GM19324 (cell line): ENCODE data around the gene NAA25.
"Not testable (repeated sequence)": the region's sequence is repeated elsewhere in the genome, so short reads cannot be mapped to it uniquely, and the experiment has no call there.

Source experiments
- ATAC-seq: cut with Tn5 transposase; IDR thresholded peaks from one replicate; pipeline ENCODE4 v1.9.1; 2021; ENCODE audit warnings: mild to moderate bottlenecking, moderate library complexity; ENCODE audit not compliant: unreplicated experiment, low FRiP score

Gene NAA25

DNA sequence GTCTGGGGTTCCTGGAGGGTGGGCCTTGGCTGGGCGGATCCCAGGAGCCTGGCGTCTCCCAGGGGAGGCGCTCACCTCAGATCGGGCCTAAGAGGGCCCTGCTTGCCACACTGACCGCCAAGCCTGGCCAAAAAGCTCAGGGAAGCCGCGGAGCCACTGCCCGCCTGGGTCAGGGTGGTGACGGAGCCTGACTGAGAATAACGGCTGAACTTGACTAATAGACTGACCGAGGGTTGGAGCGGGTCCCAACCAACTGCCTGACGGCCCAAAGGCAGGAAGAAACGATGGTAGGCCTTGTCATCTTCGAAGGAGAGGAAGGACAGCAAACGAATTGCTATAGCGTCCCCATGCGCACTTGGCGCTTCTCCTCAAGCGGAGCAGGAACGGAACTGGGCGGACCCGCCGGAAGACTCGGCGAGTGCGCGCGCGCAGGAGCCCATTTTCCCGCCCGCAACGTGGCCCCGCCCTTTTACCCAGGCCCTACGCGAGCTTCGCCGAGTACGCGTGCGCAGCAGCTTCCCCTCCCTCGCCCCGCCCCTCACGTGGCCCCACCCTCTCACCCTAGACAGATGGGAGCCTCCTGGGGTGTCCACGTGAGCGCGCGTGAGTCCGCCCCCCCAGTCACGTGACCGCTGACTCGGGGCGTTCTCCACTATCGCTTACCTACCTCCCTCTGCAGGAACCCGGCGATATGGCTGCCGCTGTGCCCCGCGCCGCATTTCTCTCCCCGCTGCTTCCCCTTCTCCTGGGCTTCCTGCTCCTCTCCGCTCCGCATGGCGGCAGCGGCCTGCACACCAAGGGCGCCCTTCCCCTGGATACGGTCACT, 95.6 kb downstream of the NAA25 start, which contains the start of the genes ERP29 and TMEM116:
ERP29 (plus strand) TSS at position 652 of the 826 bp plus-strand sequence; CDS start at position 692, 40 bp downstream.
TMEM116 (minus strand) TSS at position 391 of the 826 bp plus-strand sequence. CDS start 7,895 bp downstream, outside the sequence.
- ATAC-seq = peak; percentile 83

DNA sequence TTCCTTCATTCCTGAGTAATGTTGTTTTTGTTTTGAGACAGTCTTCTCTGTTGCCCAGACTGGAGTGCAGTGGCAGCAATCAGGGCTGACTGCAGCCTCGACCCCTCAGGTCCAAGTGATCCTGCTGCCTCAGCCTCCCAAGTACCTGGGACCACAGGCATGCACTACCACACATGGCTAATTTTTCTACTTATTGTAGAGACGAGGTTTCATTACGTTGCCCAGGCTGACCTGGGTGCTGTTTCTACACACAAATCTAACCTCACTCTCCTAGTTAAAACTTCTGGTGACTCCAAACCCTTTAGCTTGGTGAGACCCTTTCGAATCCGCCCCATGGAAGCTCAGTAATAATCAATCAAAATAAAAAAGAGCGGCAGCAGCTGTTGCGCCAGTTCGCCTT, 96.9 kb downstream of the NAA25 start:
- ATAC-seq = no peak

DNA sequence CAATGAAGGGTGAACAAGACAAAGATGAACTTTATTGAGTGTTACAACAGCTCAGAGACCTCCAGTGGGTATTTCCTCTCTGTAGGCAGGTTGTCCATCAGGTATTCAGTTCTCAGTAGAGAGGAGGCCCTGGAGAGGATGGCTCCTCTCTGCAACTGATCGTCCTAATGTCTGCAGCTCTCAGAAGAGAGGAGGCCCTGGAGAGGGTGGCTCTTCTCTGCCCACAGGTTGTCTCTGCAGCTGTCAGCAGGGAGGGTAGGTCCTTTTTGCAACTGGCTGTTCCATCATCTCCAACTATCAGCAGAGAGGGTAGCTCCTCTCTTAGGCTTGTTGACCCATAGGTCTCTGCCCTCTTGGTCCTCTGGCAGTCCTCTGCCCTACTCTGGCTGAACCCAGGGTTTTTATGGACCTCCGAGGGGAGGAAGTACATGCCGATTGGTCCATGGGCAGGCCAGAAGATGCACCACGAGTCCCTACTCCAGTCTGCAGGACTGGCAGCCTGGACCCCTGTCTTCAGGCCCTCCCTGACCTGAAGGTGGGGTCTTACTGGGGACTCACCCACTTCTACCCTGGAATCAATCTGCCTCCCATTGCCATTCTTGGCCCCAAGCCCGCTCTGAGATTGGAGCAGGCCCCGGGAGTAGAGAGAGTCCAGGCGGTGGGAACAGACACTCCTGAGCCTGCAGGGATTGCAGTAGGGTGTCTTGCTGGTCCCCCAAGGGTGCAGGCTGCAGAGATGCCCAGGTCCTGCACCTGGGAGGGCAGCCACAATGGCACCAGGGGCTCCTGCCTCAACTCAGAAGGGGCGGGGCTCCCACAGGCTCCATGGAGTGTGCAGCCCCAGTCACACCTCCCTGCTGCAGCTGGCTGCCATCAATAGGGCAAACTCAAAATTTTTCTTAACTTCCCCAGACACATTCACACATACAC, 97.9 kb downstream of the NAA25 start:
- no peak for ATAC-seq

DNA sequence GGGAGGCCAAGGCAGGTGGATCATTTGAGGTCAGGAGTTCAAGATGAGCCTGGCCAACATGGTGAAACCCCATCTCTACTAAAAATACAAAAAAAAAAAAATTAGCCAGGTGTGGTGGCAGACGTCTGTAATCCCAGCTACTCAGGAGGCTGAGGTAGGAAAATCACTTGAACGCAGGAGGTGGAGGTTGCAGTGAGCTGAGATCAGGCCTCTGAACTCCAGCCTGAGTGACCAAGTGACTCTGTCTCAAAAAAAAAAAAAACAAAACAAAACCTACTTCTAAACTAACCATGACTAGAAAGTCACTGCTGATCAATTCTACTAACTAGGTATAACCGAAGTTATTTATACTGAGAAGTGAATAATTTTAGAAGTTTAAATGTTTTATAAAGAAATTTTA, 99.0 kb downstream of the NAA25 start:
- not testable (repeated sequence) for ATAC-seq

DNA sequence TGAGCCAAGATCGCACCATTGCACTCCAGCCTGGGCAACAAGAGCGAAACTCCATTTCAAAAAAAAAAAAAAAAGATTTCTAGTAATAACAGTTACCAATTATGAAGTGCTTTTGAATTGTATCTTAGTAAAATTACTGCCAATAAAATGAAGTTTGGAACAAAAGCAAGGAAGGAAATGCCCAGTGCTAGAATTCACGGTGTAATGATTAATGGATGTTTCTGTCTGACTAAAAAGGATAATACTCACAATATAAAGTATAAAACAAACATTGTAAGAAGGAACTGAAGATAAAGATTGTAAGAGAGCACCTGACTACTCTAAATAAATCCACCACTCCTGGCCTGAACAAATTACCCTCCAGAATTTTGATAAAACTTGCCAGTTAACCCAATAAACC, 99.7 kb downstream of the NAA25 start:
- no peak for ATAC-seq

DNA sequence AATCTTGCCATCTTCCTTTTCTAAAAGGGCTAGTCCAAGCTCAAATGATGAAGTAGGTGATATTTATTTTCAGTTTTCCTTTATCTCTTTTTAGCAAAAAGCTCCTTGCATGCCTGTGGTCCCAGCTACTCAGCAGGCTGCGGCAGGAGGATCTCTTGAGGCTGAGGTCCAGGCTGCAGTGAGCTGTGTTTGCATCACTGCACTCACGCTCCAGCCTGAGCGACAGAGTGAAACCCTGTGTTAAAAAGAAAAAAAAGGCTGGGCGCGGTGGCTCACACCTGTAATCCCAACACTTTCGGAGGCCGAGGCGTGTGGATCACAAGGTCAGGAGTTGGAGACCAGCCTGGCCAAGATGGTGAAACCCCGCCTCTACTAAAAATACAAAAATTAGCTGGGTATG, 100.6 kb downstream of the NAA25 start:
- no peak for ATAC-seq

DNA sequence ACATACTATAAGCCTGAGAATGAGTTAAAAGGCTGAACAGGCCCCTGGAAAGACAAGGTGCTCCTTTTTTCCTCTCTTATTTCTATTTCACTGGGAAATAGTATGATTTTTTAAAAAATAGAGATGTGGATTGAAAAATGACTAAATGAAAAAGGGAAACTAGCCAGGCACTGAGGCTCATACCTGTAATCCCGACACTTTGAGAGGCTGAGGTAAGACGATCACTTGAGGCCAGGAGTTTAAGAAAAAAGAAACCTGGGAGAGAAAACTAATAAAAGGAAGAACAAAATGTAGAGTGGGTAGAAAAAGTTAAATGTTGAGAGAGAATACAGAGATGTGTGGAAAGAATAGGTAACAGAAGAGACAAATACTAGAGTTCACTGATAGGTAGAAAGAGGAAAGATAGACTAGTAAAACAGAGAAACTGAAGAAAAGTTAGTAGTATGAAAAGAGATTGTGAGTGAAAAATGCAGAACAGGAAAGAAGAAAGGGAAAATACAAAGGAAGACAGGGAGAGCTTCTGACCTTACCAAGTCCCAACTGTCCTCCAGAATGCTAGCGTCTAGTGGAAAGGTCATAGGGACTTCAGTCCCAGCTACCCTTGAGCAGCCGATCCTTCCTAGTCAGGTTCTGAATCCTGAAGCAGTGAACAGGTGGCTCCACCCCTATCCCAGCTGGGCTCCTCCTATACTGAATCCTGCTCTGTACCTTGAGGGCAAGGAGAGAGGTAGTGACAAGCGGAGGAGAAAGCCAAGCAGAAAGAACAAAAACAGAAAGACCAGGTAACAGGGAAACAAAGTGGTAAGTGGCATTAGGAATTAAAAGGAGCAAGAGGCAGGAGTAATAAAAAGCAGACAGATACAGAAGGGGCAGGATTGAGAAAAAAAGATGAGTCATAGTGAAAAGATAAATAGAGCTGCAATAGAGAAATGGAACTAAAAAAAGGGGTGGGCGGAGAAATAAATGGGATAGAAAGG, 102.9 kb downstream of the NAA25 start:
- no peak for ATAC-seq

DNA sequence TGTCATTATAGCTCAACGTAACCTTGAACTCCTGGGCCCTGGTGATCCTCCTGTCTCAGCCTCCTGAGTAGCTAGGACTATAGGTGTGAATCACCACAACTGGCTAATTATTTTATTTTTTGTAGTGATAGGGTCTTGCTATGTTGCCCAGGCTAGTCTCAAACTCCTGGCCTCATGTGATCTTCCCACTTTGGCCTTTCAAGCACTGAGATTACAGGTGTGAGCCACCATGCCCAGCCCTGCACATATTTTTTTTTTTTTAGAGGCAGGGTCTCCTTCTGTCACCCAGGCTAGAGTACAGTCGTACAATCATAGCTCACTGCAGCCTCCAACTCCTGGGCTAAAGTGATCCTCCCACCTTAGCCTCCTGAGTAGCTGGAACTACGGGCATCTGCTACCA, 104.5 kb downstream of the NAA25 start:
- no peak for ATAC-seq

DNA sequence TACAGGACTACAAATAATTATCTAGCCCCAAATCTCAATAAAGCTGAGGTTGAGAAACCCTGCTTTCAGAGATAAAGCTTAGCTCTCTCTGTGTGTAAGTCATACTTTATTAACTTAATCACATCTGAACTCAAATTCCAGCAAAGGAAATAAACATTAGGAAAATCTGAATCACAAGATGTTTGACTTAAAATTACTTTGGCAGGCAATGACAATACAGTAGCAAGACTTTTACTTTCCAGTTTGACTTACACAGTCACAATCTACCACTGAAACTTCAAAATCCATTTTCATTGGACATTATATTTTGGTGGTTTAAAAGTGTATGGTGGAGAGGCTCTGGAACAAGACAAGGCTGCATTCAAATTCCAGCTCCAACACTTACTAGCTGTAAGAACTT, 107.0 kb downstream of the NAA25 start:
- no peak for ATAC-seq

DNA sequence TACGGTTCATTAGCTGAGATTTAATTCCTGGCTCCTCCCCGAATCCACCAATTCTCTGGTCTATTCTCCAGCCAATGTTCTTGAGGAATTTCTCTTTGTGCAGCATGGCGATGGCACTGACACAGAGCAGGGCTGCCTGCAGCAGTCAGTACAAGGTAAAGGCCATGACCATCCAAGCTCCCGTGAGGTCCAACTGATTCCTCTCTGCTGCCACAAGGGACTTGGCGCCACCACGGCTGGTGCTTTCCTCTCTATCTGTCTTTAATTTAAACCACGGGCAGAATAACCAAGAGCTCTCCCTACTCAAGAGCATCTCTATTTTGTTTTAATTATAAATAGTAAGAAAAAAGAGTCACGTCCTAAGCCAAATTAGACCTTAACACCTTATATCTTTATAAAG, 107.8 kb downstream of the NAA25 start:
- no peak for ATAC-seq

DNA sequence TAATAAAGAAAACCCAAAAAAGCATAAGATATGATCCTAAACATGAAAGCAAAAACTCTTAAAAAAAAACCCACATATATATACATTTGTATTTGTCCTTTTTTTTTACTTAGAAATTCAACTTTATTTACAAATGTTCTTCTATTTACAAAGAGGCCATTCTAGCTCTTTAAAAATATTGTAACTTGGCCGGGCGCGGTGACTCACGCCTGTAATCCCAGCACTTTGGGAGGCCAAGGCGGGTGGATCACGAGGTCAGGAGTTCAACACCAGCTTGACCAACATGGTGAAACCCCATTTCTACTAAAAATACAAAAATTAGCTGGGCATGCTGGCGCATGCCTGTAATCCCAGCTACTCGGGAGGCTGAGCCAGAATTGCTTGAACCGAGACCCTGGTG, 109.5 kb downstream of the NAA25 start:
- not testable (repeated sequence) for ATAC-seq

DNA sequence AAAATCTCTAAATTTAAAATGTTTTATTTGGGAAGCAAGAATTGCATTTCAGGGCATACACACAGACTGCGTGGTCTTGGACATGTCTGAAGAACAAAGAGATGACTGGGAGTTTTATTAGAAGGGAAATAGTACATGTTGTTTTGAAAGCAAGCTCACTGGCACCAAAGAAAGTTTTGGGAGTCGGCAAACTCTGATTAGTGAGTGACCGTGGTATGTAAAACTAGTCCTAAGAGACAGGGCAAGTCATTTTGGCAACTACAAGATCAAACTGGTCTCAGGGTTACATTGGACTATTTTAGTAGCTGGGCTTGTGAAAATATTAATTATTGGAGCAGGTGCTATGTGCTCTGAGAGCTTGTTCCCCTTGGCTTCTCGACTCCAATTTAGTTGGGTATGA, 110.6 kb downstream of the NAA25 start:
- no peak for ATAC-seq

DNA sequence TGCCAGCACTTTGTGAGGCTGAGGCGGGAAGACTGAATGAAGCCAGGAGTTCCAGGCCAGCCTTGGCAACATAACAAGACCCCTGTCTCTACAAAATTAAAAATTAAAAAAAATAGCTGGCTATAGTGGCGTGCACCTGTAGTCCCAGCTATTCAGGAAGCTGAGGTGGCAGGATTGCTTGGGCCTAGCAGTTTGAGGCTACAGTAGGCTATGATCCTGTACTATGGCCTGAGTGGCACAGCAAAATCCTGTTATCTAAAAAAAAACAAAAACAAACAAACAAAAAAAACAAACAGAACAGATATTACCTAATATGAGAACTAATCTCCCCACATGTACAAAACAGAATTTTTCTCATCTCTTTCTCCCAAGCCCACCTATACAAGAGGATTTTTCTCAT, 111.3 kb downstream of the NAA25 start:
- no peak for ATAC-seq

DNA sequence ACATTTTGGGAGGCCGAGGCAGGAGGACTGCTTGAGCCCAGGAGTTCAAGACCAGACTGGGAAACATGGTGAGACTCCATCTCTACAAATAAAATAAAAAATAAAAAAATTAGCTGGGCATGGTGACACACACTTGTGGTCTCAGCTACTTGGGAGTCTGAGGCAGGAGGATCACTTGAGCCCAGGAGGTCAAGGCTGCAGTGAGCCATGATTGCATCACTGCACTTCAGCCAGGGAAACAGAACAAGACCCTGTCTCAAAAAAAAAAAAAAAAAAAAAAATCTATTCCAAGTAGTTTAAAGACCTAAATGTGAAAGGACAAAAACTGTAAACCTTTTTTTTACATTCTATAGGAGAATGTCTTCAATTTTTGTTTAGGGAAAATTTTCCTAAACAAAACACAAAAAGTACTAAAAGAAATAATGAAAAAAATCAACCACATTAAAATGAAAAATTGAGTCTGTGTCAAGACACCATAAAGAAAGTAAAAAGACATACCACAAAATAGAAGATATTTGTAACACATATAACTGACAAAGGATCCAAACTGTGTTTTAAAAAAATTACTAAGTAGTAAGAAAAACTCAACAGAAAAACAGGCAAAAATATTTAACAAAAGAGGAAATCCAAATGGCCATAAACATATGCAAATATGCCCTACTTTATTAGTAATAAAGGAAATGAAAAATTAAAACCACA, 112.7 kb downstream of the NAA25 start:
- ATAC-seq = no peak

DNA sequence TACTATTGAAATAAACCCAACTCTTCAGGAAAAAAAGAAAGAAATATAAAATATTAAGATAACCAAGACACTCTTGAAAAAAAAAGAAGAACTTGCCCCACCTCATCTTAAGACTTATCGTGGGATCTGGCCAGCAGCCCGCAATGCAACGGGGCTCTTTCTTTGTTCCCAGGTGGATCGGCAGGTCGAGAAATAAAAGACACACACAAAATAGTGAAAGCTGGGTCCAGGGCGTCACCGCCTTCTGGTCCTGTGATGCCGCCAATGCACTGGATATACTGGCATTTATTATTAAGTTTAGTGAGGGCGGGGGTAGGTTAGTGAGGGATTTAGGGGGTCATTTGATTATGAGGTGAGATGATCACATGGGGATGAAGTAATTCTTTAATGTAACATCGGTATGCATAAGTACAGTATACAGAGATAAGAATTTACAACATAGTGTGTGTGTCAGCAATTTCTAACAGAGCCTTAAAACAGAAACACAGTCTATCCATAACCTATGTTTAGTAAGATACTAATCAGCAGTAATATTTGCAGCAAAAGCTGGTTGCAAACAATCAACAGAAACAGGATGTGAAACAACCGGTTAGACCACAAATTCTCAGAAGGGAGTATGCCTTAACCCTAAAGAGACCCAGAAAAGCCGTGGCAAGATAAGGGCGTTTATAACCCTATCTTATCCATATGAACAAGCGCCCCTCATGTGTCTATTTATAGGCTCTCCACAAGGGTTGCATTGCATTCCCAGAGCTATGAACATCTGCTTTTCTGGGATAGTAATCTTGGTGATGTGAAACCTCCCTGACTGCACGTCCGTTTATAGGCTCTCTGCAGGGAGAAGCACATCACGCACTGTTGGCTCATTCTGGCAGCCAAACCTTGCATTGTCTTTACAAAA, 114.1 kb downstream of the NAA25 start:
- ATAC-seq = not testable (repeated sequence)

DNA sequence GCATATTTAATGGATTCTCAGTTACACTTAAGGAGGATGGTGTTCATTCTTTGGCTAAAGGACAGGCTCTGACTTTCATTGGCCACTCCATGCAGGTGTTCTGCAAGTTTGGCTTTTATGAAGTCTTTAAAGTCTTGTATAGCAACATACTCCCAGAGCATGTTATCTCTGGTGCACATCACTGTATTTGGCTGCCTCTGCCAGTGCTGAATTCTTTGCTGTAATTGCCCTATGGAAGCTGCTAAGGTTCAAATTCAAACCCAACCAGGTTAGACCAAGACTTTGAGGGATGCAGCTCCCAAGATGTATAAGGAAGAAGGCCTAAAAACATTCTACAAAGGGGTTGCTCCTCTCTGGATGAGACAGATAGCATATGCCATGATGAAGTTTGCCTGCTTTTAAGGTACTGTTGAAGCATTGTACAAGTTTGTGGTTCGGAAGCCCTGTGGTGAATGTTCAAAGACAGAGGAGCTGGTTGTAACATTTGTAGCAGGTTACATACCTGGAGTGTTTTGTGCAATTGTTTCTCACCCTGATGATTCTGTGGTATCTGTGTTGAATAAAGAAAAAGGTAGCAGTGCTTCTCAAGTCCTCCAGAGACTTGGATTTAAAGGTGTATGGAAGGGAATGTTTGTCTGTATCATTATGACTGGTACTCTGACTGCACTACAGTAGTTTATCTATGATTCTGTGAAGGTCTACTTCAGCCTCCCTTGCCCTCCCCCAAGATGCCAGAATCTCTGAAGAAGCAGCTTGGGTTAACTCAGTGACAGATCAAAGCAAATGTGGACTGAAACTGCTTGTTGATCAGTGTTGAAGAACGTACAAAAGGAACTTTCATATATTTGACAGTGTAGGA, 115.1 kb downstream of the NAA25 start:
- ATAC-seq = no peak

DNA sequence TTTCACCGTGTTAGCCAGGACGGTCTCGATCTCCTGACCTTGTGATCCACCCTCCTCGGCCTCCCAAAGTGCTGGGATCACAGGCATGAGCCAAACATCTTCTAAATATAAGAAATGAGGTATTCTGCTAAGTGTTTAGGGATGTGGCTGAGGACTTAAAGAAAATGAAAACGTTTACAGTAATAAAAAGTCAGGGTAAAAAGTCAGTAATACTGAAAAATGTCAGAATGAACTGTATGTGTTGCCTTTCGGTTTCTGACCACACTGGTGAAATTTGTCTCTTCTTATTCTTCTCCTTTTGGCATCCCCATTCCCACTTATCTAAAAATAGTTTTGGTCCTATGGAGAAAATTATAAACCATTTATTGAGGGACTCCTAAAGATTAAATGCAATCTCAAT, 116.1 kb downstream of the NAA25 start:
- ATAC-seq = no peak

DNA sequence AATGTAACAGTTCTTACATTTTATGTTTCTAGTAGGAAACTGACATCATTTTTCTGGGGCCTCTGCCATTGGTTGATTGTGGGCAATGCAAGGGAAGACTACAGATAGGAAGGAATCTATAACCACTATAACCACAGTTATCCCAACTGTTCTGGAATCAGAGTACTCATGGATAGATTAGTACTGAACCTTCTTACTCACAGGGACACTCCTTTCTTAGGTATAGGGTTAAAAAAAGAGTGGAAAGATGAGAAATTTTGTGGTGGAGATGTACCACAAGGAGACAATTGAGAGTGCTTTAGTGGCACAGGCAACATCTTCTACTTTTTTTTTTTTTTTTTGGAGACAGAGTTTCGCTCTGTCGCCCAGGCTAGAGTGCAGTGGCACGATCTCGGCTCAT, 116.6 kb downstream of the NAA25 start:
- no peak for ATAC-seq
